Activated B cell treated with CpG ODN at 0.5 μM for 24 hours (primary cell): ENCODE measurements around the gene PPP1R16B. TPM values are rescaled to one million over a fixed set of nuclear protein-coding genes. Genes with fewer than 3 reads are reported as not detected.

ENCODE experiments used
- ATAC-seq: fragments of 200-7000 bp; cut with Tn5 transposase; one replicate; pipeline ENCODE4 v1.10.0; 2021; ENCODE audit warnings: low read depth, mild to moderate bottlenecking, moderate library complexity
- CTCF ChIA-PET: fragments of 350-600 bp; sonication (Branson Sonifier 250); formaldehyde crosslinking; loops from one replicate; lab custom pipeline; 2021; ENCODE audit warnings: antibody characterized with exemption; lab: Charles Lee
- POLR2A ChIA-PET: fragments of 350-600 bp; sonication (Branson Sonifier 250); formaldehyde crosslinking; loops from one replicate; lab custom pipeline; 2021; ENCODE audit warnings: antibody characterized with exemption; lab: Charles Lee
- DNase-seq: peaks from one replicate; pipeline ENCODE4 v3.0.0; 2022
- H3K27ac Mint-ChIP-seq: one replicate; pipeline ENCODE4 v1.8.0; 2020; ENCODE audit warnings: mixed read lengths
- H3K27me3 Mint-ChIP-seq: one replicate; pipeline ENCODE4 v1.8.0; 2021; ENCODE audit warnings: mixed read lengths
- H3K36me3 Mint-ChIP-seq: one replicate; pipeline ENCODE4 v1.8.0; 2021; ENCODE audit warnings: low read depth, mixed read lengths
- H3K4me1 Mint-ChIP-seq: one replicate; pipeline ENCODE4 v1.8.0; 2021; ENCODE audit warnings: mixed read lengths
- H3K4me3 Mint-ChIP-seq: one replicate; pipeline ENCODE4 v1.8.0; 2020; ENCODE audit warnings: mild to moderate bottlenecking, mixed read lengths
- H3K9me3 Mint-ChIP-seq: one replicate; pipeline ENCODE4 v1.8.0; 2020; ENCODE audit warnings: mixed read lengths
- intact Hi-C: fragments of 100-400 bp; cut with micrococcal nuclease; formaldehyde crosslinking; loops from one replicate; pipeline ENCODE4 v1.15.1; 2024
- total RNA-seq: library from RNA; stranded (reverse); gene quantifications from 2 replicates; pipeline ENCODE4 v1.2.3, GENCODE V29; 2022
- TF ChIP-seq, protein P1 (sequence below): fragments of 200-600 bp; IDR thresholded peaks from one replicate; pipeline ENCODE4 v1.8.0; 2022; ENCODE audit warnings: antibody characterized with exemption, mild to moderate bottlenecking

PPP1R16B gene
- total RNA-seq, 1 donor from 2014 or later, result 99.3 TPM

DNA sequence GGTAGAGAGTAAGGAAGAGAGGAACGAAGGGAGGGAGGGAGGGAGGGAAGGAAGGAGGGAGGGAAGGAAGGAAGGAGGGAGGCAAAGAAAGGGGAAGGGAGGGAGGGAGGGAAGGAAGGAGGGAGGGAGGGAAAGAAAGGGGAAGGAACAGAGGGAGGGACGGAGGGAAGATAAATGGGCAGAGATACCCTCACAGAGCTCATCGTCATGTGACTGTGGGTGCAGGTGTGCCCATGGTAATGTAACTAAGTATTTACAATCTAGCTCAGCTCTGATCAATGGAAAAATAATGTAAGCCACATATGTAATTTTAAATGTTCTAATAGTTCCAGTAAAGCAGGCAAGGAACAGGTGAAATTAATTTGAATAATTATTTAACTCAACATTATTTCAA, 66.1 kb downstream of the PPP1R16B start:
- peaks cover 25% of the 10 kb centered on the region for H3K36me3 Mint-ChIP-seq
- POLR2A ChIA-PET, result interaction anchor here (0.6 to 16.2 kb wide), 6 partner anchors 10 to 63 kb away, joined by 5 to 268 read pairs (median 95); partner anchors contain the start of gene PPP1R16B
- CTCF ChIA-PET, result interaction anchor here (0.9 to 2.4 kb wide), 7 partner anchors 9 to 66 kb away, joined by 3 to 8 read pairs (median 4); partner anchors contain the start of gene PPP1R16B
- H3K4me1 Mint-ChIP-seq, result peaks cover 92% of the 10 kb centered on the region
- peak overlapping the region; percentile 92 for H3K27ac Mint-ChIP-seq
- no peaks in the 10 kb centered on the region for H3K27me3 Mint-ChIP-seq
- intact Hi-C loops, result no loop called here
- peak overlapping the region; percentile 70 for H3K4me3 Mint-ChIP-seq
- DNase-seq (no peak), ATAC-seq (no peak)
- TF ChIP-seq, protein P1, sequence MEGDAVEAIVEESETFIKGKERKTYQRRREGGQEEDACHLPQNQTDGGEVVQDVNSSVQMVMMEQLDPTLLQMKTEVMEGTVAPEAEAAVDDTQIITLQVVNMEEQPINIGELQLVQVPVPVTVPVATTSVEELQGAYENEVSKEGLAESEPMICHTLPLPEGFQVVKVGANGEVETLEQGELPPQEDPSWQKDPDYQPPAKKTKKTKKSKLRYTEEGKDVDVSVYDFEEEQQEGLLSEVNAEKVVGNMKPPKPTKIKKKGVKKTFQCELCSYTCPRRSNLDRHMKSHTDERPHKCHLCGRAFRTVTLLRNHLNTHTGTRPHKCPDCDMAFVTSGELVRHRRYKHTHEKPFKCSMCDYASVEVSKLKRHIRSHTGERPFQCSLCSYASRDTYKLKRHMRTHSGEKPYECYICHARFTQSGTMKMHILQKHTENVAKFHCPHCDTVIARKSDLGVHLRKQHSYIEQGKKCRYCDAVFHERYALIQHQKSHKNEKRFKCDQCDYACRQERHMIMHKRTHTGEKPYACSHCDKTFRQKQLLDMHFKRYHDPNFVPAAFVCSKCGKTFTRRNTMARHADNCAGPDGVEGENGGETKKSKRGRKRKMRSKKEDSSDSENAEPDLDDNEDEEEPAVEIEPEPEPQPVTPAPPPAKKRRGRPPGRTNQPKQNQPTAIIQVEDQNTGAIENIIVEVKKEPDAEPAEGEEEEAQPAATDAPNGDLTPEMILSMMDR, result no peak
- no peaks in the 10 kb centered on the region for H3K9me3 Mint-ChIP-seq

DNA sequence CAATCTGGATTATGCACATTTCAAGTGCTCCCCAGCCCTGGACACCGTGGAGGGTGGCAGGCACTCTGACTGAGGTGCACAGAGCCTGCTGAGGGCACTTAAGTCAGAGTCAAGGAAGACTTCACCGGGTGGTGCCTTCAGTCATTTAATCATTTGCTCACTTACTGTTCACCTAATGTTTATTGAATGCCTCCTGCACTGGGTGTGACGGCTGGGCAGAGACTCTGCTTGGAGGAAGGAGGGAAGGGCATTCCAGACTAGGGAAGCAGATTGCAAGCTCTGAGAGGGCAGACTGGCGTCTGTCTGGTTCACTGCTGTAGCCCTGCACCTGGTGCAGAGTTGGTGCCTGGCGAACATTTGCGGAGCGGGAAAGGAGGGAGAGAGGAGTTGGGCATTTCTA, 66.5 kb downstream of the PPP1R16B start:
- peak overlapping the region; percentile 79 for H3K4me3 Mint-ChIP-seq
- H3K36me3 Mint-ChIP-seq, result peaks cover 21% of the 10 kb centered on the region
- TF ChIP-seq, protein P1, result no peak
- ChIA-PET POLR2A (interaction anchor here (1.1 to 16.2 kb wide), 10 partner anchors 10 to 124 kb away, joined by 3 to 268 read pairs (median 25); partner anchors contain the start of genes ACTR5, DHX35 and PPP1R16B), CTCF (interaction anchor here (1.1 to 2.4 kb wide), 5 partner anchors 10 to 66 kb away, joined by 3 to 11 read pairs (median 7); partner anchors contain the start of gene PPP1R16B)
- ATAC-seq (no peak), DNase-seq (no peak)
- H3K9me3 Mint-ChIP-seq, result no peaks in the 10 kb centered on the region
- H3K4me1 Mint-ChIP-seq, result peaks cover 92% of the 10 kb centered on the region
- H3K27ac Mint-ChIP-seq, result peak overlapping the region; percentile 97
- intact Hi-C loops, result no loop called here
- no peaks in the 10 kb centered on the region for H3K27me3 Mint-ChIP-seq

DNA sequence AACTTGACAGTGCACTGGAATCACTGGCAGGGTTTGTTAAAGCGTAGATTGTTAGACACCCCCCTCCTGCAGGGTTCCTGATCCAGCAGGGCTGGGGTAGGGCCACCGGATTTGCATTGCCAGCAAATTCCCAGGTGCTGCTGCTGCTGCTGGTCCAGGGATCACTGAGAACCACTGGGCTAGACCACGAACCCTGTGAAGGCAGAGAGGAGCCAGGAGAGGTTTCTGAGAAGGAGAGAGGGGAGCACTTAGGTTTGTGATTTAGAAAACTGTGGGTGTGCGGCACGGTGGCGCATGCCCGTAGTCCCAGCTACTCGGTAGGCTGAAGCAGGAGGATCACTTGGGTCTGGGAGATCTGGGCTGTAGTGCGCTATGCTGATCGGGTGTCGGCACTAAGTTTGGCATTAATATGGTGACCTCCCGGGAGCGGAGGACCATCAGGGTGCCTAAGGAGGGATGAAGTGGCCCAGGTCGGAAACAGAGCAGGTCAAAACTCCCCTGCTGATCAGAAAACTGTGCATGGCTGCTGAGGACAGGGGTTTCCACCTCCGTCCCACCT, 67.1 kb downstream of the PPP1R16B start:
- intact Hi-C loops, result loop anchor here (1.0 kb wide), 1 partner anchor 9 kb away; no protein-coding TSS in a partner anchor
- Mint-ChIP-seq H3K9me3 (no peaks in the 10 kb centered on the region), H3K4me1 (peaks cover 93% of the 10 kb centered on the region), H3K27me3 (no peaks in the 10 kb centered on the region), H3K4me3 (peak overlapping the region; percentile 79), H3K27ac (peak overlapping the region; percentile 97), H3K36me3 (peaks cover 19% of the 10 kb centered on the region)
- ChIA-PET CTCF (interaction anchor here (0.7 to 2.4 kb wide), 8 partner anchors 10 to 67 kb away, joined by 3 to 11 read pairs (median 4); partner anchors contain the start of gene PPP1R16B), POLR2A (interaction anchor here (0.9 to 16.2 kb wide), 12 partner anchors 10 to 125 kb away, joined by 3 to 268 read pairs (median 8); partner anchors contain the start of genes ACTR5, DHX35 and PPP1R16B)
- DNase-seq, result no peak
- ATAC-seq, result no peak
- TF ChIP-seq, protein P1, result no peak

DNA sequence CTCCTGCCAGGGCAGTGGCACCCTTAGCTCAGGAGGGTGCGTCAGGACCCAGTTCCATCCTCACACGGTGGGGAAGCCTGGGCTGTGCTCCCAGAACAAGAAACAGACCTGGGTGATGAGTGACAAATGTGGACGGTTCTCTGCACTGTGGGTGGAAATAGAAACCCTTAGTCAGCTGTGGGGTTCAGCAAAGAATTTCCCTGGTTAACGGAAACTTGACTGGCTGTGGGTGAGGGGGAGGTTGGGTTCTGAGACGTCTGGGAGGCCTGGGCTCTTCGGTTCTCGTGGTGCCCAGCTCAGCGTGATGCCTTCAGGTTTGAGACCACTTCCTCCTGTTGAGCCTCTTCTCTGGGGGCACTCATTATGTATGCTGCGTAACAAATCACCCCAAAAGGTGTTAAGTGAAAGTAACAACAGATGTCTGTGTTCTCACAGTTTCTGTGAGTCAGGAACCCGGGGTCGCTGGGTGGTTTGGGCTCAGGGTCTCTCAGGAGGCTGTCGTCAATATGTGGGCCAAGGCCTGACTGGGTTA, 67.6 kb downstream of the PPP1R16B start:
- H3K36me3 Mint-ChIP-seq, result peaks cover 17% of the 10 kb centered on the region
- POLR2A ChIA-PET, result interaction anchor here (0.9 to 16.2 kb wide), 12 partner anchors 9 to 125 kb away, joined by 3 to 268 read pairs (median 8); partner anchors contain the start of genes ACTR5, DHX35 and PPP1R16B
- peak overlapping the region; percentile 97 for H3K27ac Mint-ChIP-seq
- no peaks in the 10 kb centered on the region for H3K27me3 Mint-ChIP-seq
- DNase-seq (peak; percentile 50), ATAC-seq (peak; percentile 64)
- TF ChIP-seq, protein P1, result no peak
- intact Hi-C loops, result loop anchor here (1.0 kb wide), 1 partner anchor 10 kb away; no protein-coding TSS in a partner anchor
- H3K9me3 Mint-ChIP-seq, result no peaks in the 10 kb centered on the region
- CTCF ChIA-PET, result interaction anchor here (0.7 to 2.4 kb wide), 6 partner anchors 11 to 67 kb away, joined by 3 to 11 read pairs (median 6); partner anchors contain the start of gene PPP1R16B
- peaks cover 93% of the 10 kb centered on the region for H3K4me1 Mint-ChIP-seq
- H3K4me3 Mint-ChIP-seq, result peak overlapping the region; percentile 79
